Neural cell (in vitro differentiated cells): ENCODE measurements around the gene SLC25A36.

Experiments
- EP300 ChIP-seq: fragments of 450-650 bp; conservative IDR thresholded peaks from 2 replicates; pipeline ENCODE4 v1.6.1; 2014; ENCODE audit warnings: antibody characterized with exemption, mild to moderate bottlenecking, moderate library complexity; ENCODE audit not compliant: poor library complexity, severe bottlenecking
- EZH2 ChIP-seq: fragments of 200-600, 300-800 bp; shearing (Covaris generic), sonication (generic); IDR thresholded peaks from 2 replicates; pipeline ENCODE4 v1.6.1; 2014; ENCODE audit warnings: antibody characterized with exemption, low read length, borderline replicate concordance, mild to moderate bottlenecking; ENCODE audit not compliant: insufficient read depth, poor library complexity, severe bottlenecking
- MXI1 ChIP-seq: fragments of 450-650 bp; conservative IDR thresholded peaks from 2 replicates; pipeline ENCODE4 v1.6.1; 2014; ENCODE audit warnings: antibody characterized with exemption, mild to moderate bottlenecking; ENCODE audit not compliant: poor library complexity, severe bottlenecking
- POLR2AphosphoS5 ChIP-seq: IDR thresholded peaks from 2 replicates; pipeline ENCODE4 v1.6.1; 2012
- RAD21 ChIP-seq: fragments of 450-650 bp; conservative IDR thresholded peaks from 2 replicates; pipeline ENCODE4 v1.6.1; 2014; ENCODE audit warnings: antibody characterized with exemption, mild to moderate bottlenecking, moderate library complexity
- SMC3 ChIP-seq: fragments of 450-650 bp; conservative IDR thresholded peaks from 2 replicates; pipeline ENCODE4 v1.6.1; 2014; ENCODE audit warnings: antibody characterized with exemption, mild to moderate bottlenecking, moderate library complexity; ENCODE audit not compliant: poor library complexity
- TAF1 ChIP-seq: IDR thresholded peaks from 2 replicates; pipeline ENCODE4 v1.6.1; 2012; ENCODE audit warnings: low read depth
- TF ChIP-seq, protein P1 (sequence below): fragments of 450-650 bp; IDR thresholded peaks from 2 replicates; pipeline ENCODE4 v1.5.1; 2014; ENCODE audit warnings: antibody characterized with exemption, mild to moderate bottlenecking, moderate library complexity; ENCODE audit not compliant: poor library complexity, severe bottlenecking
- TF ChIP-seq, protein P2 (sequence below): IDR thresholded peaks from 2 replicates; pipeline ENCODE4 v1.6.1; 2012; ENCODE audit warnings: borderline replicate concordance

DNA sequence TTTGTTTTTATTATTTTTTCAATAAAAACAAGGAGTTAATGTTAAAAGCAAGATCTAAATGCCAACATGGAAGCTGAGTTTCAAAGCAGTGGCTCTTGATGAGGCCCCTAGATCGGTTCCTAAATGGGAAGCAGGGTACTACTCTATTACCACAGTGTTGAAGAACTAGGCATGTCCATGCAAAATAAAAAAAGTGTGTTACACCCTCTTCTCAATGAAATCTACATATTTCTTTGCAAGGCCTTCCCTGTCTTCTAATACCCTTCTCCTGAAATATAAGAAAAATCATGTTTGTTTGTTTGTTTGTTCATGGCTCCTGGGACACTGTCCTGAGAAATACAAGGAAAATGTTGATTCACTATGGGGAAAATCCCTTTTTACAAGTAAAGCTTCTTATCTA, 12.2 kb upstream of the SLC25A36 start:
- TF ChIP-seq, protein P1, sequence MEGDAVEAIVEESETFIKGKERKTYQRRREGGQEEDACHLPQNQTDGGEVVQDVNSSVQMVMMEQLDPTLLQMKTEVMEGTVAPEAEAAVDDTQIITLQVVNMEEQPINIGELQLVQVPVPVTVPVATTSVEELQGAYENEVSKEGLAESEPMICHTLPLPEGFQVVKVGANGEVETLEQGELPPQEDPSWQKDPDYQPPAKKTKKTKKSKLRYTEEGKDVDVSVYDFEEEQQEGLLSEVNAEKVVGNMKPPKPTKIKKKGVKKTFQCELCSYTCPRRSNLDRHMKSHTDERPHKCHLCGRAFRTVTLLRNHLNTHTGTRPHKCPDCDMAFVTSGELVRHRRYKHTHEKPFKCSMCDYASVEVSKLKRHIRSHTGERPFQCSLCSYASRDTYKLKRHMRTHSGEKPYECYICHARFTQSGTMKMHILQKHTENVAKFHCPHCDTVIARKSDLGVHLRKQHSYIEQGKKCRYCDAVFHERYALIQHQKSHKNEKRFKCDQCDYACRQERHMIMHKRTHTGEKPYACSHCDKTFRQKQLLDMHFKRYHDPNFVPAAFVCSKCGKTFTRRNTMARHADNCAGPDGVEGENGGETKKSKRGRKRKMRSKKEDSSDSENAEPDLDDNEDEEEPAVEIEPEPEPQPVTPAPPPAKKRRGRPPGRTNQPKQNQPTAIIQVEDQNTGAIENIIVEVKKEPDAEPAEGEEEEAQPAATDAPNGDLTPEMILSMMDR = no peak
- no peak for TF ChIP-seq EZH2
- TF ChIP-seq POLR2AphosphoS5 = no peak
- TF ChIP-seq, protein P2, sequence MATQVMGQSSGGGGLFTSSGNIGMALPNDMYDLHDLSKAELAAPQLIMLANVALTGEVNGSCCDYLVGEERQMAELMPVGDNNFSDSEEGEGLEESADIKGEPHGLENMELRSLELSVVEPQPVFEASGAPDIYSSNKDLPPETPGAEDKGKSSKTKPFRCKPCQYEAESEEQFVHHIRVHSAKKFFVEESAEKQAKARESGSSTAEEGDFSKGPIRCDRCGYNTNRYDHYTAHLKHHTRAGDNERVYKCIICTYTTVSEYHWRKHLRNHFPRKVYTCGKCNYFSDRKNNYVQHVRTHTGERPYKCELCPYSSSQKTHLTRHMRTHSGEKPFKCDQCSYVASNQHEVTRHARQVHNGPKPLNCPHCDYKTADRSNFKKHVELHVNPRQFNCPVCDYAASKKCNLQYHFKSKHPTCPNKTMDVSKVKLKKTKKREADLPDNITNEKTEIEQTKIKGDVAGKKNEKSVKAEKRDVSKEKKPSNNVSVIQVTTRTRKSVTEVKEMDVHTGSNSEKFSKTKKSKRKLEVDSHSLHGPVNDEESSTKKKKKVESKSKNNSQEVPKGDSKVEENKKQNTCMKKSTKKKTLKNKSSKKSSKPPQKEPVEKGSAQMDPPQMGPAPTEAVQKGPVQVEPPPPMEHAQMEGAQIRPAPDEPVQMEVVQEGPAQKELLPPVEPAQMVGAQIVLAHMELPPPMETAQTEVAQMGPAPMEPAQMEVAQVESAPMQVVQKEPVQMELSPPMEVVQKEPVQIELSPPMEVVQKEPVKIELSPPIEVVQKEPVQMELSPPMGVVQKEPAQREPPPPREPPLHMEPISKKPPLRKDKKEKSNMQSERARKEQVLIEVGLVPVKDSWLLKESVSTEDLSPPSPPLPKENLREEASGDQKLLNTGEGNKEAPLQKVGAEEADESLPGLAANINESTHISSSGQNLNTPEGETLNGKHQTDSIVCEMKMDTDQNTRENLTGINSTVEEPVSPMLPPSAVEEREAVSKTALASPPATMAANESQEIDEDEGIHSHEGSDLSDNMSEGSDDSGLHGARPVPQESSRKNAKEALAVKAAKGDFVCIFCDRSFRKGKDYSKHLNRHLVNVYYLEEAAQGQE = no peak
- no peak for TF ChIP-seq RAD21
- TF ChIP-seq MXI1 = no peak
- TF ChIP-seq SMC3 = no peak
- no peak for TF ChIP-seq TAF1
- no peak for TF ChIP-seq EP300
